Loucy (cell line): Measurements from ENCODE around the gene C1QBP.
"Not testable (repeated sequence)": the region's sequence is repeated elsewhere in the genome, so short reads cannot be mapped to it uniquely, and the experiment has no call there.

Experiments
- H2AFZ ChIP-seq: fragments of 200-600 bp; sonication (generic); 2 replicates; pipeline ENCODE4 v1.6.0; 2016; ENCODE audit warnings: antibody characterized with exemption, mild to moderate bottlenecking, low read length, moderate library complexity
- H3F3A ChIP-seq: fragments of 200-600 bp; 2 replicates; pipeline ENCODE4 v1.6.0; 2016; ENCODE audit warnings: antibody characterized with exemption, low read depth, mild to moderate bottlenecking
- H3K27me3 ChIP-seq: fragments of 200-600 bp; sonication (generic); 2 replicates; pipeline ENCODE4 v1.6.1; 2014; ENCODE audit warnings: low read length, mild to moderate bottlenecking; ENCODE audit not compliant: insufficient read depth, poor library complexity, severe bottlenecking
- H3K36me3 ChIP-seq: fragments of 200-600 bp; sonication (generic); 2 replicates; pipeline ENCODE4 v1.6.1; 2016; ENCODE audit warnings: low read length; ENCODE audit not compliant: insufficient read depth
- H3K4me1 ChIP-seq: fragments of 200-600 bp; sonication (generic); 2 replicates; pipeline ENCODE4 v1.5.1; 2014; ENCODE audit warnings: low read length, mild to moderate bottlenecking; ENCODE audit not compliant: insufficient read depth, poor library complexity, severe bottlenecking
- H3K4me2 ChIP-seq: fragments of 200-600 bp; sonication (generic); 2 replicates; pipeline ENCODE4 v1.6.0; 2014; ENCODE audit warnings: antibody characterized with exemption, low read length, low read depth, mild to moderate bottlenecking; ENCODE audit not compliant: poor library complexity, severe bottlenecking
- H3K4me3 ChIP-seq: fragments of 200-600 bp; sonication (generic); 2 replicates; pipeline ENCODE4 v1.5.1; 2014; ENCODE audit warnings: low read length, mild to moderate bottlenecking, mixed read lengths; ENCODE audit not compliant: poor library complexity, severe bottlenecking
- H3K79me2 ChIP-seq: fragments of 200-600 bp; sonication (generic); 2 replicates; pipeline ENCODE4 v1.6.1; 2014; ENCODE audit warnings: low read length; ENCODE audit not compliant: insufficient read depth
- H3K9ac ChIP-seq: fragments of 200-600 bp; sonication (generic); 2 replicates; pipeline ENCODE4 v1.6.0; 2014; ENCODE audit warnings: mild to moderate bottlenecking, low read depth, low read length, moderate library complexity; ENCODE audit not compliant: poor library complexity, severe bottlenecking
- H3K9me2 ChIP-seq: fragments of 200-600 bp; sonication (generic); replicated peaks from 2 replicates; pipeline ENCODE4 v1.6.1; 2016; ENCODE audit warnings: low read depth, low read length, mixed read lengths
- H3K9me3 ChIP-seq: fragments of 200-600 bp; sonication (generic); 2 replicates; pipeline ENCODE4 v1.6.1; 2014; ENCODE audit warnings: mild to moderate bottlenecking, antibody characterized with exemption, low read length, low read depth; ENCODE audit not compliant: insufficient read depth
- H4K20me1 ChIP-seq: fragments of 200-600 bp; sonication (generic); 2 replicates; pipeline ENCODE4 v1.6.0; 2014; ENCODE audit warnings: antibody characterized with exemption, low read length, mild to moderate bottlenecking; ENCODE audit not compliant: insufficient read depth, poor library complexity, severe bottlenecking
- EZH2phosphoT487 ChIP-seq: fragments of 200-600 bp; IDR thresholded peaks from 2 replicates; pipeline ENCODE4 v1.6.1; 2018; ENCODE audit warnings: antibody characterized with exemption, mild to moderate bottlenecking, moderate library complexity, borderline replicate concordance
- TF ChIP-seq, protein P1 (sequence below): fragments of 200-600 bp; sonication (generic); conservative IDR thresholded peaks from 2 replicates; pipeline ENCODE4 v1.5.1; 2014; ENCODE audit warnings: mild to moderate bottlenecking, antibody characterized with exemption, low read length

Gene C1QBP

DNA sequence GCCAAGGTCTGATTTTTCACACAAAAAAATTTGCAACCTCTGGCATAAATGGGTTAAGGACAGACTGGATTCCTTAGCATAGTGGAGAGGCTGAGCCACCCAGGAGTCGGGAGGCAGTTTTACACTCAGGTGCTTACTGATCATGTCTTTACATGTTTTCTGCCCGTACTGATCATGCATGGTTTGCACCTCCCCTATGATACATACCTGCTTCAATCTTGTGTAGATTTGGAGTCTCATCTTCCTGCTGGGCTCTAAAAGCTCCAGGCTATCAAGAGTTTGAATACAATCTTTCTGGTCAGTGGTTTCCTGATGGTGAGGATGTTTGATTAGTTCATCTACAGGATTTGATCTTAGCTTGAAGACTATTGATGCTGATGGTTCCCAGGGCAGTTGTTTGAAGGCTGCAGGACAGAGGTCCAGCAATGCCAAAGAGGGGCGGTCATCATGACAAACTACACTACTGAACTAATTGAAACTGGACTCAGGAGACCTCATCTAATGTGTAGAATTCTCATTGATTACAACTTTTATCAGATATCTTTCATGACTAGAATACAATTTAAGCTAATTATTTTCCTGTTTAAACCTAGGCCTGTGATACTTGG lies 6.9 kb downstream of the C1QBP start:
- no peak overlapping the region for H3K4me2 ChIP-seq
- no peaks in the 10 kb centered on the region for H3K9me2 ChIP-seq
- no peaks in the 10 kb centered on the region for H3K27me3 ChIP-seq
- TF ChIP-seq, protein P1, sequence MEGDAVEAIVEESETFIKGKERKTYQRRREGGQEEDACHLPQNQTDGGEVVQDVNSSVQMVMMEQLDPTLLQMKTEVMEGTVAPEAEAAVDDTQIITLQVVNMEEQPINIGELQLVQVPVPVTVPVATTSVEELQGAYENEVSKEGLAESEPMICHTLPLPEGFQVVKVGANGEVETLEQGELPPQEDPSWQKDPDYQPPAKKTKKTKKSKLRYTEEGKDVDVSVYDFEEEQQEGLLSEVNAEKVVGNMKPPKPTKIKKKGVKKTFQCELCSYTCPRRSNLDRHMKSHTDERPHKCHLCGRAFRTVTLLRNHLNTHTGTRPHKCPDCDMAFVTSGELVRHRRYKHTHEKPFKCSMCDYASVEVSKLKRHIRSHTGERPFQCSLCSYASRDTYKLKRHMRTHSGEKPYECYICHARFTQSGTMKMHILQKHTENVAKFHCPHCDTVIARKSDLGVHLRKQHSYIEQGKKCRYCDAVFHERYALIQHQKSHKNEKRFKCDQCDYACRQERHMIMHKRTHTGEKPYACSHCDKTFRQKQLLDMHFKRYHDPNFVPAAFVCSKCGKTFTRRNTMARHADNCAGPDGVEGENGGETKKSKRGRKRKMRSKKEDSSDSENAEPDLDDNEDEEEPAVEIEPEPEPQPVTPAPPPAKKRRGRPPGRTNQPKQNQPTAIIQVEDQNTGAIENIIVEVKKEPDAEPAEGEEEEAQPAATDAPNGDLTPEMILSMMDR, result no peak
- no peak for TF ChIP-seq EZH2phosphoT487
- H3K4me3 ChIP-seq, result no peak overlapping the region
- H3K79me2 ChIP-seq, result peaks cover 34% of the 10 kb centered on the region
- H2AFZ ChIP-seq, result no peak overlapping the region
- no peak overlapping the region for H3K9ac ChIP-seq
- H4K20me1 ChIP-seq, result peaks cover 26% of the 10 kb centered on the region
- H3K36me3 ChIP-seq, result peaks cover 72% of the 10 kb centered on the region; the same call in 1 of the 2 replicates
- peaks cover 16% of the 10 kb centered on the region for H3K4me1 ChIP-seq
- 0 out of 2 replicates have a peak, but pooled peaks cover 3% of the 10 kb centered on the region for H3F3A ChIP-seq
- no peaks in the 10 kb centered on the region for H3K9me3 ChIP-seq

DNA sequence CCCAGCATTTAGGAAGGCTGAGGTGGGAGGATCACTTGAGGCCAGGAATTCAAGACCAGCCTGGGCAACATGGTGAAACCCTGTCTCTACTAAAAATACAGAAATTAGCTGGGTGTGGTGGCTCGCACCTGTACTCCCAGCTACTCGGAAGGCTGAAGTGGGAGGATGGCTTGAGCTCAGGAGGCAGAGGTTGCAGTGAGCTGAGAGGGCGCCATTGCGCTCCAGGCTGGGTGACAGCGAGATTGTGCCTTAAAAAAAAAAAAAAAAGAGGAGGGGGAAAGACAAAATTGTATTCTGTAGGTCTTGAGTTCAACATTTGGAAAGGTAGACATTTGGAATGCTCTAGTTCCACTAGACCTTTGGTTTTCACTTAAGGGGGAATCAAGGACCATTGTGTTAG lies 7.7 kb downstream of the C1QBP start:
- not testable (repeated sequence) for H3K4me3 ChIP-seq, H3K4me1 ChIP-seq, H3K9me2 ChIP-seq, H3F3A ChIP-seq, H2AFZ ChIP-seq, H3K4me2 ChIP-seq, H3K27me3 ChIP-seq, H3K9ac ChIP-seq, H3K9me3 ChIP-seq
- Histone ChIP-seq H3K79me2 (peaks cover 26% of the 10 kb centered on the region), H4K20me1 (peaks cover 18% of the 10 kb centered on the region), H3K36me3 (peaks cover 74% of the 10 kb centered on the region)
- TF ChIP-seq, protein P1, result peak; percentile 29; the same call in 1 of the 2 replicates

- Histone ChIP-seq H3K9me2 (no peaks in the 10 kb centered on the region), H3K9me3 (no peaks in the 10 kb centered on the region), H3K4me1 (peaks cover 6% of the 10 kb centered on the region), H3F3A (0 out of 2 replicates have a peak, but pooled peaks cover 3% of the 10 kb centered on the region), H4K20me1 (peaks cover 14% of the 10 kb centered on the region), H3K79me2 (peaks cover 20% of the 10 kb centered on the region; the same call in 1 of the 2 replicates), H3K27me3 (no peaks in the 10 kb centered on the region), H2AFZ (no peak overlapping the region), H3K4me2 (no peak overlapping the region), H3K9ac (no peak overlapping the region), H3K4me3 (no peak overlapping the region), H3K36me3 (peaks cover 81% of the 10 kb centered on the region)
- TF ChIP-seq, protein P1, result no peak
- TF ChIP-seq EZH2phosphoT487, result no peak
These were observed 8.4 kb downstream of the C1QBP start for GRCh38 chr17:5430413-5430999.
